Mucosa of rectum (tissue), 2 donors: ENCODE measurements around the gene PPP2R3B.
"Not testable (repeated sequence)": the region's sequence is repeated elsewhere in the genome, so short reads cannot be mapped to it uniquely, and the experiment has no call there.

ENCODE experiments used
- H3K27ac ChIP-seq, 2 donors: one replicate each; pipeline ENCODE4 v1.7.0; 2013; ENCODE audit warnings: inconsistent platforms in 2 of 2, low read depth in 2 of 2, low read length in 2 of 2
- H3K27me3 ChIP-seq, 2 donors: one replicate each; pipeline ENCODE4 v1.7.0; 2013; ENCODE audit warnings: low read length in 2 of 2; ENCODE audit not compliant: control insufficient read depth in 2 of 2, insufficient read depth in 2 of 2
- H3K36me3 ChIP-seq, 2 donors: one replicate each; pipeline ENCODE4 v1.7.0; 2013; ENCODE audit warnings: low read length in 2 of 2; ENCODE audit not compliant: control insufficient read depth in 2 of 2, insufficient read depth in 2 of 2
- H3K4me1 ChIP-seq, 2 donors: one replicate each; pipeline ENCODE4 v1.7.0; 2013; ENCODE audit warnings: low read length in 2 of 2, mild to moderate bottlenecking in 1 of 2; ENCODE audit not compliant: control insufficient read depth in 2 of 2, insufficient read depth in 2 of 2
- H3K4me3 ChIP-seq, 2 donors: one replicate each; pipeline ENCODE4 v1.7.0; 2013; ENCODE audit warnings: low read length in 2 of 2
- H3K9ac ChIP-seq, 2 donors: one replicate each; pipeline ENCODE4 v1.7.0; 2013; ENCODE audit warnings: low read length in 2 of 2, low read depth in 1 of 2, mild to moderate bottlenecking in 1 of 2
- H3K9me3 ChIP-seq, 2 donors: one replicate each; pipeline ENCODE4 v1.7.0; 2013; ENCODE audit warnings: low read length in 2 of 2; ENCODE audit not compliant: control insufficient read depth in 2 of 2
- donor health status: healthy.
- donor health status: Normal muscosa, but diverticular disease.

The PPP2R3B gene

GRCh38 chrX:386768-387575 lies at the start of gene PPP2R3B:
Gene PPP2R3B, minus strand, starts transcription at chrX:386907. Its CDS starts 216 bp downstream, at chrX:386691.
- H3K9ac ChIP-seq, result peak within 1 kb of the TSS; percentile 94 to 95
- H3K4me3 ChIP-seq, result peak within 1 kb of the TSS; percentile 89 to 91
- H3K27me3 ChIP-seq, result no peaks in the 10 kb centered on the region
- no peaks in the 10 kb centered on the region for H3K9me3 ChIP-seq
- H3K36me3 ChIP-seq, result no peaks in the 10 kb centered on the region
- H3K27ac ChIP-seq, result peak within 1 kb of the TSS; percentile 98 to 99
- peaks cover 0 to 6% of the 10 kb centered on the region in 2 donors for H3K4me1 ChIP-seq

GRCh38 chrX:435536-436122 lies 48.9 kb upstream of the PPP2R3B start:
- Histone ChIP-seq H3K4me3 (no peak overlapping the region), H3K27ac (no peak overlapping the region), H3K36me3 (no peaks in the 10 kb centered on the region), H3K4me1 (no peaks in the 10 kb centered on the region), H3K9me3 (no peaks in the 10 kb centered on the region), H3K9ac (no peak overlapping the region), H3K27me3 (no peaks in the 10 kb centered on the region)

DNA sequence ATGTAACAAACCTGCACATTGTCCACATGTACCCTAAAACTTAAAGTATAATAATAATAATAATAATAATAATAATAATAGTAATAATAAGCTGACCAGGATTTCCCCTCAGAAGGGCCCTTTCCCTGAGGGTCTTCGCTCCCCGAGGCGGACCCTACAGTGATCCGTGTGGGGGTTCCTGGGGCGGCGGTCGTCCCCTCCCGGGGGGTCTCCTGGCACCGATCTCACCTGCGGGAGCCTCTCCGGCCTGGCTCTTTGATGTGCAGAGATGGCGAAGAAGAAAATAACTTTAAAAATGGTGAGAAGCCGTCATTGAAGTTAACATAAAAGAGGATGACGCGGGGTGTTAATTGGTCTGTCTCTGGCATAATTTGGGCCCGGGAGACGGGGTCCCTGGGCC lies 48.2 kb upstream of the PPP2R3B start:
- Histone ChIP-seq H3K36me3 (no peaks in the 10 kb centered on the region), H3K27ac (no peak overlapping the region), H3K9ac (no peak overlapping the region), H3K9me3 (no peaks in the 10 kb centered on the region), H3K4me1 (no peaks in the 10 kb centered on the region), H3K4me3 (no peak overlapping the region), H3K27me3 (no peaks in the 10 kb centered on the region)

GRCh38 chrX:433771-434170 lies 47.1 kb upstream of the PPP2R3B start:
- Histone ChIP-seq H3K9me3 (no peaks in the 10 kb centered on the region), H3K36me3 (no peaks in the 10 kb centered on the region), H3K4me1 (no peaks in the 10 kb centered on the region), H3K4me3 (no peak overlapping the region), H3K27me3 (no peaks in the 10 kb centered on the region), H3K27ac (no peak overlapping the region), H3K9ac (no peak overlapping the region)

GRCh38 chrX:432666-433065 lies 46.0 kb upstream of the PPP2R3B start:
- H3K9ac ChIP-seq, H3K27ac ChIP-seq: not testable (repeated sequence)

DNA sequence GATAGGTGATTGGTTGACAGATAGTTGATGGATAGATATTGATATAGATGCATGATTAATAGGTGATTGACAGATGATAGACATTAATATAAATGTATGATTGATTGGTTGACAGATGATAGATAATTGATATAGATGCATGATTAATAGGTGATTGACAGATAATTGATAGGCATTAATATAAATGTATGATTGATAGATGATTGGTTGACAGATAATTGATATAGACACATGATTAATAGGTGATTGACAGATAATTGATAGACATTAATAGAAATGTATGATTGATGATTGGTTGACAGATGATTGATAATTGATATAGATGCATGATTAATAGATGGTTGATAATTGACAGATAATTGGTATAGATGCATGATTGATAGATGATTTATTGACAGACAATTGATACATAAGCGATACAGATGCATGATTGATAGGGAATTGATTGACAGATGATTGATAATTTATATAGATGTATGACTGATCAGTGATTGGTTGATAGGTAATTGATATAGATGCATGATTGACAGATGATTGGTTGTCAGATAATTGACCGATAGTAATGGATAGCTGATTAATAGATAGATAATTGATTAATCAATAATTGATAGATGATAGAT lies 44.9 kb upstream of the PPP2R3B start:
- Histone ChIP-seq H3K9ac (no peak overlapping the region), H3K4me3 (no peak overlapping the region), H3K36me3 (no peaks in the 10 kb centered on the region), H3K9me3 (no peaks in the 10 kb centered on the region), H3K27me3 (no peaks in the 10 kb centered on the region), H3K27ac (no peak overlapping the region), H3K4me1 (no peaks in the 10 kb centered on the region)

More at GRCh38 chrX:432666-433065, 46.0 kb upstream of the PPP2R3B start:
- not testable (repeated sequence) for H3K4me1 ChIP-seq, H3K27me3 ChIP-seq, H3K9me3 ChIP-seq, H3K4me3 ChIP-seq, H3K36me3 ChIP-seq

GRCh38 chrX:431056-431455 lies 44.3 kb upstream of the PPP2R3B start:
- H3K36me3 ChIP-seq, result no peaks in the 10 kb centered on the region
- H3K9me3 ChIP-seq, result no peaks in the 10 kb centered on the region
- H3K27ac ChIP-seq, result no peak overlapping the region
- H3K4me1 ChIP-seq, result no peaks in the 10 kb centered on the region
- no peak overlapping the region for H3K4me3 ChIP-seq
- no peaks in the 10 kb centered on the region for H3K27me3 ChIP-seq
- H3K9ac ChIP-seq, result no peak overlapping the region

- Histone ChIP-seq H3K9ac (no peak overlapping the region), H3K36me3 (no peaks in the 10 kb centered on the region), H3K9me3 (no peaks in the 10 kb centered on the region), H3K27ac (no peak overlapping the region), H3K4me1 (no peaks in the 10 kb centered on the region), H3K4me3 (no peak overlapping the region), H3K27me3 (no peaks in the 10 kb centered on the region)
These were observed 42.6 kb upstream of the PPP2R3B start for GRCh38 chrX:429266-429825.

DNA sequence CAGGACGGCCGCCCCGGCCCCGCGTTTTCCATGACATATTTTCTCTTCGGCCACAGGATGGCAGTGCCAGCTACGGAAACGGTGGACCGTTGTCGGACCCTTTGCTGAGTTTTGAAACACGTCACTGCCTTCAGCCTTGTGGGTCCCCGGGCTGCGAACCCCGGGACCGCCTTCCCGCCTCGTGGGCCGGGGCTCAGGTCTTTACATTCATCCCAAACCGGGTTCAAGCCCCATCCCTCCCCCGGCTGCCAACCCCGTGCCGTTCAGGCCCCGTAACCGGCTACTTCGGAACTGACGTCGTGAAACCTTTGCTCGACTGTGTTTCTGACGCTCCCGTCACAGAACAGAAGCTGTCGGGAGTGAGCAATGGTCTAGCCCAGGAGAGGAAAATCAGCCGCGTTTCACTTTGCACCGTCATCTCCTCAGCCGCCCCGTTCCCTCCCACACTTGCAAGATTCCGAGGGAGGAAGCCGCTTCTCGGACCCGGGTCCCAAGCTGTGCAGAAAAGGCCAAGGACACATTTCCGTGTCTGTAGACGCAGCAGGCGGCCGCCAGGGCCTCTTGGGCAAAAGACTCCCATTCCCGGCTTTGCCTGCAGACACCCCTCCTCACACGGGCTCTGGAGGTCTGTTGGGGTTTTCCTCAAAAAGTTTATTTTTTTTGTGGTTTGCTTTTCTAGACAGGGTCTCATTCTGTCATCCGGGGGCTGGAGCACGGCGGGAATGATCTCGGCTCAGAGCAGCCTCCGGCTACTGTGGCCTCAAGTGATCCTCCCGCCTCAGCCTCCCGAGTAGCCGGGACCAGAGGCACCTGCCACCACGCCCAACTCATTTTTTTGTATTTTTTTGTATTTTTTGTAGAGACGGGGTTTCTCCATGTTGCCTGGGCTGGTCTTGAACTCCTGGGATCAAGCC lies 41.4 kb upstream of the PPP2R3B start:
- no peak overlapping the region for H3K4me3 ChIP-seq

More for the DNA sequence above, 41.4 kb upstream of the PPP2R3B start:
- no peaks in the 10 kb centered on the region for H3K4me1 ChIP-seq
- no peak overlapping the region for H3K27ac ChIP-seq
- no peaks in the 10 kb centered on the region for H3K27me3 ChIP-seq
- no peak overlapping the region for H3K9ac ChIP-seq
- no peaks in the 10 kb centered on the region for H3K9me3 ChIP-seq
- no peaks in the 10 kb centered on the region for H3K36me3 ChIP-seq
